Inferior parietal cortex (tissue), 1 donor: ENCODE results near the gene PRDM12.
A peak's percentile ranks its signal among the peaks of the same experiment; 100 is the strongest.

Source experiments
- DNase-seq: peaks from one replicate; pipeline ENCODE4 v3.0.0-alpha.2; 2016; ENCODE audit errors: extremely low spot score

The PRDM12 gene

GRCh38 chr9:130689937-130690700 lies 25.7 kb downstream of the PRDM12 start:
- DNase-seq = peak; percentile 78

GRCh38 chr9:130692321-130692720 lies 27.9 kb downstream of the PRDM12 start:
- DNase-seq = no peak

GRCh38 chr9:130693101-130693425 lies 28.7 kb downstream of the PRDM12 start:
- no peak for DNase-seq

GRCh38 chr9:130693426-130694191 lies 29.2 kb downstream of the PRDM12 start, which contains the start of gene EXOSC2:
Gene EXOSC2, plus strand, starts transcription at chr9:130693780. Its CDS starts 12 bp downstream, at chr9:130693792.
- DNase-seq = peak; percentile 97

- no peak for DNase-seq
Measured at GRCh38 chr9:130694205-130694604, 29.8 kb downstream of the PRDM12 start.

GRCh38 chr9:130696139-130696650 lies 31.8 kb downstream of the PRDM12 start:
- DNase-seq = no peak

GRCh38 chr9:130696996-130697395 lies 32.6 kb downstream of the PRDM12 start:
- DNase-seq = no peak

GRCh38 chr9:130698514-130698913 lies 34.1 kb downstream of the PRDM12 start:
- no peak for DNase-seq

GRCh38 chr9:130699047-130699446 lies 34.7 kb downstream of the PRDM12 start:
- no peak for DNase-seq

GRCh38 chr9:130701059-130702022 lies 36.9 kb downstream of the PRDM12 start:
- DNase-seq = peak; percentile 81

GRCh38 chr9:130703501-130703900 lies 39.1 kb downstream of the PRDM12 start:
- no peak for DNase-seq

- DNase-seq = peak; percentile 71
Measured at GRCh38 chr9:130707225-130707976, 43.0 kb downstream of the PRDM12 start.

- no peak for DNase-seq
Measured at GRCh38 chr9:130710822-130711352, 46.5 kb downstream of the PRDM12 start.

- no peak for DNase-seq
Measured at GRCh38 chr9:130711469-130711868, 47.1 kb downstream of the PRDM12 start.

- DNase-seq = peak; percentile 98
Measured at GRCh38 chr9:130712564-130713285, 48.3 kb downstream of the PRDM12 start.

- DNase-seq = peak; percentile 24
Measured at GRCh38 chr9:130713286-130713960, 49.0 kb downstream of the PRDM12 start.

- DNase-seq = no peak
Measured at GRCh38 chr9:130714586-130715110, 50.3 kb downstream of the PRDM12 start.

GRCh38 chr9:130715270-130715669 lies 50.9 kb downstream of the PRDM12 start:
- no peak for DNase-seq

GRCh38 chr9:130718562-130718961 lies 54.2 kb downstream of the PRDM12 start:
- no peak for DNase-seq
